Measurements from ENCODE around the gene AMHR2.

AMHR2 gene

DNA sequence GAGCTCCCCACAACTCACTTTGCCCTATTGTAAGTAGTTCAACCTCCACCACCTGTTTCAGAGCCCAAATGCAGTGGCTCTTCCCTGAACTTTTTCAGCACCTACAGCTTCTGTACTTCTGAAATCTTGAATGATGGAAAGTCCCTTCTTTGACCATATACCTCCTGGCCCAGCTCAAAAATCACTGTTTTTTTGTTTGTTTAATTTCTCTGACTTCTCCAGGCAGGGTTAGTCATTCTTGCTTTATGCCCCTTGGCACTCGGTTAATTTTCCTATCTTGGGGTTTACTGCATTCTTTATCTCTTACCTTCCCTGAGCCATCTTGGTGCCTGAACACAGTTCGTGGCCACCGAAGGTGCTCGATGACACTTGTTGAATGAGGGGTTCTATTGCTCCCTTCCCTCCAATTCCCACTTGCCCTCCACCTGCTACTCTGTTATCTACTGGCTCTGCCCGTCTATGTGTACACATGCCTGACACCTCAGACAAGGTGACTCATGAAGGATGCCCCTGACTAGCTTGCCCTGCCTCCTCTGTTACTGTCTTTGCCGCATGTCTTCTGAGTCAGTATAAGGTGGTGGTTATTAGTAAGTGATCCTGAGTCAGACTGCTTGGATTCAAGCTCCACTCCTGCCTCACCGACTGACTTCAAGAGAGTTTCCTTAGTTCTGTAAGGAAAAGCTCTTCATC is 4.4 kb downstream of the AMHR2 start:
- POLR2A ChIA-PET = interaction anchor here (0.6 to 1.3 kb wide), 4 partner anchors 9 to 107 kb away, joined by 3 to 5 read pairs (median 4); partner anchors contain the start of gene PRR13
- H3K36me3 ChIP-seq (ENCODE audit: control insufficient read depth in 2 of 2, insufficient read depth in 1 of 2, low read length in 2 of 2) = no peaks in the 10 kb centered on the region
- H3K4me1 ChIP-seq (ENCODE audit: control insufficient read depth, insufficient read depth, low read length) = peaks cover 12% of the 10 kb centered on the region
- TF ChIP-seq ZFP37 (tag by site-specific recombination; IDR thresholded peaks at IDR 0.05) = 0 out of 2 replicates have a peak, but pooled peaks have one; percentile 43
- TF ChIP-seq, protein P1, sequence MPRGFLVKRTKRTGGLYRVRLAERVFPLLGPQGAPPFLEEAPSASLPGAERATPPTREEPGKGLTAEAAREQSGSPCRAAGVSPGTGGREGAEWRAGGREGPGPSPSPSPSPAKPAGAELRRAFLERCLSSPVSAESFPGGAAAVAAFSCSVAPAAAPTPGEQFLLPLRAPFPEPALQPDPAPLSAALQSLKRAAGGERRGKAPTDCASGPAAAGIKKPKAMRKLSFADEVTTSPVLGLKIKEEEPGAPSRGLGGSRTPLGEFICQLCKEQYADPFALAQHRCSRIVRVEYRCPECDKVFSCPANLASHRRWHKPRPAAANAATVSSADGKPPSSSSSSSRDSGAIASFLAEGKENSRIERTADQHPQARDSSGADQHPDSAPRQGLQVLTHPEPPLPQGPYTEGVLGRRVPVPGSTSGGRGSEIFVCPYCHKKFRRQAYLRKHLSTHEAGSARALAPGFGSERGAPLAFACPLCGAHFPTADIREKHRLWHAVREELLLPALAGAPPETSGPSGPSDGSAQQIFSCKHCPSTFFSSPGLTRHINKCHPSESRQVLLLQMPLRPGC (tag by site-specific recombination; IDR thresholded peaks at IDR 0.05) = 0 out of 2 replicates have a peak, but pooled peaks have one; percentile 8
- TF ChIP-seq SCRT2 (tag by site-specific recombination; IDR thresholded peaks at IDR 0.05) = peak; percentile 99
- peak; percentile 52; the same call in 1 of the 2 replicates for TF ChIP-seq SP7 (tag by site-specific recombination; IDR thresholded peaks at IDR 0.05)
- no peak for TF ChIP-seq ZNF843 (tag by site-specific recombination; IDR thresholded peaks at IDR 0.05)
- no peak for TF ChIP-seq ZNF792 (tag by site-specific recombination; IDR thresholded peaks at IDR 0.05)
- TF ChIP-seq, protein P2, sequence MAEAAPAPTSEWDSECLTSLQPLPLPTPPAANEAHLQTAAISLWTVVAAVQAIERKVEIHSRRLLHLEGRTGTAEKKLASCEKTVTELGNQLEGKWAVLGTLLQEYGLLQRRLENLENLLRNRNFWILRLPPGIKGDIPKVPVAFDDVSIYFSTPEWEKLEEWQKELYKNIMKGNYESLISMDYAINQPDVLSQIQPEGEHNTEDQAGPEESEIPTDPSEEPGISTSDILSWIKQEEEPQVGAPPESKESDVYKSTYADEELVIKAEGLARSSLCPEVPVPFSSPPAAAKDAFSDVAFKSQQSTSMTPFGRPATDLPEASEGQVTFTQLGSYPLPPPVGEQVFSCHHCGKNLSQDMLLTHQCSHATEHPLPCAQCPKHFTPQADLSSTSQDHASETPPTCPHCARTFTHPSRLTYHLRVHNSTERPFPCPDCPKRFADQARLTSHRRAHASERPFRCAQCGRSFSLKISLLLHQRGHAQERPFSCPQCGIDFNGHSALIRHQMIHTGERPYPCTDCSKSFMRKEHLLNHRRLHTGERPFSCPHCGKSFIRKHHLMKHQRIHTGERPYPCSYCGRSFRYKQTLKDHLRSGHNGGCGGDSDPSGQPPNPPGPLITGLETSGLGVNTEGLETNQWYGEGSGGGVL (tag by site-specific recombination; IDR thresholded peaks at IDR 0.05) = peak; percentile 69; the same call in 1 of the 2 replicates
- peak; percentile 95 for TF ChIP-seq SCRT1 (tag by site-specific recombination; IDR thresholded peaks at IDR 0.05; ENCODE audit: borderline replicate concordance)
- TF ChIP-seq KLF8 (tag by site-specific recombination; IDR thresholded peaks at IDR 0.05) = peak; percentile 29; the same call in 1 of the 2 replicates
- TF ChIP-seq, protein P3, sequence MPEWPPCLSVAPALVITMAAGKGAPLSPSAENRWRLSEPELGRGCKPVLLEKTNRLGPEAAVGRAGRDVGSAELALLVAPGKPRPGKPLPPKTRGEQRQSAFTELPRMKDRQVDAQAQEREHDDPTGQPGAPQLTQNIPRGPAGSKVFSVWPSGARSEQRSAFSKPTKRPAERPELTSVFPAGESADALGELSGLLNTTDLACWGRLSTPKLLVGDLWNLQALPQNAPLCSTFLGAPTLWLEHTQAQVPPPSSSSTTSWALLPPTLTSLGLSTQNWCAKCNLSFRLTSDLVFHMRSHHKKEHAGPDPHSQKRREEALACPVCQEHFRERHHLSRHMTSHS (tag by site-specific recombination; IDR thresholded peaks at IDR 0.05) = no peak
- peak; percentile 92 for TF ChIP-seq ZBTB17 (tag by site-specific recombination; IDR thresholded peaks at IDR 0.05)
- peak; percentile 62 for TF ChIP-seq ZNF366 (tag by site-specific recombination; conservative IDR thresholded peaks at IDR 0.05)
- TF ChIP-seq ZNF664 (tag by site-specific recombination; IDR thresholded peaks at IDR 0.05) = no peak
- no peak for TF ChIP-seq ZNF785 (tag by site-specific recombination; IDR thresholded peaks at IDR 0.05)
- TF ChIP-seq, protein P4, sequence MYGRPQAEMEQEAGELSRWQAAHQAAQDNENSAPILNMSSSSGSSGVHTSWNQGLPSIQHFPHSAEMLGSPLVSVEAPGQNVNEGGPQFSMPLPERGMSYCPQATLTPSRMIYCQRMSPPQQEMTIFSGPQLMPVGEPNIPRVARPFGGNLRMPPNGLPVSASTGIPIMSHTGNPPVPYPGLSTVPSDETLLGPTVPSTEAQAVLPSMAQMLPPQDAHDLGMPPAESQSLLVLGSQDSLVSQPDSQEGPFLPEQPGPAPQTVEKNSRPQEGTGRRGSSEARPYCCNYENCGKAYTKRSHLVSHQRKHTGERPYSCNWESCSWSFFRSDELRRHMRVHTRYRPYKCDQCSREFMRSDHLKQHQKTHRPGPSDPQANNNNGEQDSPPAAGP (tag by site-specific recombination; IDR thresholded peaks at IDR 0.05) = 0 out of 2 replicates have a peak, but pooled peaks have one; percentile 26
- no peak for TF ChIP-seq ZNF175 (tag by site-specific recombination; IDR thresholded peaks at IDR 0.05)
- H3K9me3 ChIP-seq (ENCODE audit: control insufficient read depth, insufficient read depth, low read depth, low read length) = no peaks in the 10 kb centered on the region
- CTCF ChIA-PET = interaction anchor here (0.5 to 2.0 kb wide), 7 partner anchors 23 to 107 kb away, joined by 3 to 15 read pairs (median 4); partner anchors contain the start of gene AAAS
- no peak overlapping the region; the same call in 1 of the 2 replicates for H3K27ac ChIP-seq (ENCODE audit: extremely low read depth, low read depth, low read length)
- no peak overlapping the region for H3K4me3 ChIP-seq (ENCODE audit: low read depth, low read length)

DNA sequence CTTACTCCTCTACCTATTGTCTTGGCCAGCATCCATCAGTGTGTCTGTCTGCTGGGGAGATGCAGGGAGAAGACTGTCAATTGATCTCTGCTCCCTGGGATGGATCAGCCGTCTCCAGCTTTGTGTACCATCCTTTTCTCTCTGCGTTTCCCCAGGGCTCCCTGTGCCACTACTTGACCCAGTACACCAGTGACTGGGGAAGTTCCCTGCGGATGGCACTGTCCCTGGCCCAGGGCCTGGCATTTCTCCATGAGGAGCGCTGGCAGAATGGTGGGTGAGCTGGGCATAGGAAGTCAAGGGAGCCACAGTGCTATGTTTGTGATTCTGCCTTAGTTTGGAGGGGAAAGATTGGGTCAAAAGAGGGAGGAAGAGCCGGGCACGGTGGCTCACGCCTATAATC is 5.1 kb downstream of the AMHR2 start:
- H3K27ac ChIP-seq (ENCODE audit: extremely low read depth, low read depth, low read length) = no peak overlapping the region
- peaks cover 12% of the 10 kb centered on the region for H3K4me1 ChIP-seq (ENCODE audit: control insufficient read depth, insufficient read depth, low read length)
- H3K4me3 ChIP-seq (ENCODE audit: low read depth, low read length) = no peak overlapping the region
- no peaks in the 10 kb centered on the region for H3K9me3 ChIP-seq (ENCODE audit: control insufficient read depth, insufficient read depth, low read depth, low read length)
- no peaks in the 10 kb centered on the region for H3K36me3 ChIP-seq (ENCODE audit: control insufficient read depth in 2 of 2, insufficient read depth in 1 of 2, low read length in 2 of 2)
- ChIA-PET POLR2A (interaction anchor here (0.6 to 1.3 kb wide), 3 partner anchors 12 to 108 kb away, joined by 3 to 5 read pairs (median 3); partner anchors contain the start of gene PRR13), CTCF (interaction anchor here (0.5 to 2.0 kb wide), 4 partner anchors 23 to 108 kb away, joined by 3 to 15 read pairs (median 4); partner anchors contain the start of gene AAAS)
- no peak for TF ChIP-seq IKZF3 (tag by site-specific recombination; IDR thresholded peaks at IDR 0.05)

Data from HEK293 (cell line).